ENCODE measurements around the gene DNAI7.

Gene DNAI7

DNA sequence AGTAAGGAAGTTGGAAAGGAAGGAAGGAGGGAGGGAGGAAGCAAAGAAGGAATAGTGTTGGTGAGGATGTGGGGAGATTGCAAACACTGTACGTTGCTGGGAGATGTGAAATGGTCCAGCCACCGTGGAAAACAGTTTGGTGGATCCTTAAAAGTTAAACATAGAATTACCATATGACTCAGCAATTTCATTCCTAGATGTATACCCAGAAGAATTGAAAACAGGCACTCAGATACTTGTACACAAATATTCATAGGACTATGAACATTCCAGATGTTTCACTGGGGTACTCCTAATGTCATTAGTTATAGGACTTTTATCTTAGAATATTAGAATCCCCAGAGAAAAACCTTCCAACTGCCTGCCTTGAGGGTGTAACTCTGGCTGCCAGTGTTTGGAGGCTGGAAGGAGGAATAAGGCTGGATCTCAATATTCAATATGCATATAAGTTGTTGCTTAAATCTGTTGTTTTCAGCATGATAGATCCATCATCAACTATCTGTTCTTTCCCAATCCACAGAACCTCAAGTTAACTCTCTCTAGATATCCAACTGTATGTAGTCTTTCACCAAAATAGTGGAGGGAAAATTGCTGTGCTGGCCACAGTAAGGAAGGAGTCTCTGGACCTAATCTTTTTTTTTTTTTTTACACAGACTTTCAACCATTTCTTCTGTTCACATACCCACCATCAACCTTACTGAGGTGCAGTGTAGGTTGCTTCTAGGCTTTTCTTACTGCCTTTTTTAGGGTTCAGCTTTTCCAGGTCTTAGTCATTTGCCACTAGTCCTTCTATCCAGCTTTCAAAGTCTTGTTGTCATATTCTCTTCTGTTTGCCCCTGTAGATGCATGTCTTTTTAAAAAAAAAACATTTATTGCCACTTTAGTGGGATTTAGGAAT is 94.5 kb downstream of the DNAI7 start:
- no peak for DNase-seq (ENCODE audit: low spot score)

DNA sequence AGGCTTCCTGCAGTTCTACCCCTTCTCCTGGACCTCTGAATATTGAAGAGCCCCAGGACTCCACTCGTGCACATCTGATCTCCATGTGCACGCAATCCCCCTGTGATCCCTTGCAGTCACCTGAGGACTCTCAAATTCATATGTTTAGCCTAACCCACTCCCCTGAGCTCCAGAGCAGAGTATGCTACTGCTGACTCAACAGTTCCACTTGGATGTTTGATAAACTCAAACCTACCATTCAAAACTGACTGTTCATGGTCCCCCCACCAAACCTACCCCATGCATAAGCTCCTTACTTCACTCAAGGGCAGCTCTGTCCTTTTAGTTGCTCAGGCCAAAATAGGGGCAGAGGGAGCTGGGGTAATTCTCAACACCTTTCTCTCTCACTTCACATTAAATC is 96.0 kb downstream of the DNAI7 start:
- no peak for DNase-seq (ENCODE audit: low spot score)

DNA sequence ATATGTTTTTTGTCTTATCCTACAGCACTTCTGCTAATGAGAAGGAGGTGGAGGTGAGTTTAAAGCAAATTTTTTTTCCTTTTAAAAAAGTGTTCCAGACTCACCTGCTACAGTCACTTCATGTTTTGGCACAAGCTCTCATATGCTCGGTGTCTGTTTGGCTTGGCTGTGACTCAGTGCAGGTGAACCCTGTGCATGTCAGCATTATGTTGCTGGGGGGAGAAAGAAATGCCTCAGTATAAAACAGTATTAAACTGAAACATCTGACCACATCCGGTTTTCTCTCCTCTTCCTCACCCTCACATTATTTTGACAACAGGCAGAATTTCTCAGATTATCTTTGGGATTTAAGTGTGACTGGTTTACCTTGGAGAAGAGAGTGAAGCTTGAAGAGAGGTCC is 105.2 kb downstream of the DNAI7 start:
- no peak for DNase-seq (ENCODE audit: low spot score)

DNA sequence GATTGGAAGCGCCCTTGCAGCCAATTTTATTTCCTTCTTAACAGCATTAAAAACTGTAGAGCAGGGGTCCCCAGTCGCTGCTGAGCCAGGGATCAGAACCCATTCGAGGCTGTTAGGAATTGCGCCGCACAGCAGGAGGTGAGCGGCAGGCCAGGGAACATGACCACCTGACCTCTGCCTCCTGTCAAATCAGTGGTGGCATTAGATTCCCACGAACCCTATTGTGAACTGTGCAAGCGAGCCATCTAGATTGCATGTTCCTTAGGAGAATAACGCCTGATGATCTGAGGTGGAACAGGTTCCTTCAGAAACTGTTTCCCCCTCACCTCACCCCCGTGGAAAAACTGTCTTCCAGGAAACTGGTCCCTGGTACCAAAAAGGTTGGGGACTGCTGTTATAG is 107.4 kb downstream of the DNAI7 start:
- DNase-seq (ENCODE audit: low spot score), result no peak

DNA sequence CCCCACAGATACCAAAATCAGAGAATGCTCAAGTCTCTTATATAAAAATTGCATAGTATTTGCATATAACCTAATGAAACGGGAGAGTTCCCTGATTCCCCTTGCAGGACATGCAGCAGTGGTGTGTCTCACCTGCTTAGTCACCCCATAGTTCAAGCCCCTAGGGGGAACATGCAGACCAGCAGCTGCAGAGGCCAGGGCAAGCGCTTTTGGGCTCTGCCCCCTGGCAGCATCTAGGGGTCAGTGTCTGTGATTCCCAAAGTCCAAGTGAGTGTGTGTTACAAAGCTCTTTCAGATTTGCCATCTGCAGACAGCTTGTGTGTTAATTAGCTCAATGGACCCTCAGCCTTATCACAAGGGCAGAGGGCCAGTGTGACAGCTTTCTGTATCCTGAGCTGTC is 110.1 kb downstream of the DNAI7 start:
- no peak for DNase-seq (ENCODE audit: low spot score)

DNA sequence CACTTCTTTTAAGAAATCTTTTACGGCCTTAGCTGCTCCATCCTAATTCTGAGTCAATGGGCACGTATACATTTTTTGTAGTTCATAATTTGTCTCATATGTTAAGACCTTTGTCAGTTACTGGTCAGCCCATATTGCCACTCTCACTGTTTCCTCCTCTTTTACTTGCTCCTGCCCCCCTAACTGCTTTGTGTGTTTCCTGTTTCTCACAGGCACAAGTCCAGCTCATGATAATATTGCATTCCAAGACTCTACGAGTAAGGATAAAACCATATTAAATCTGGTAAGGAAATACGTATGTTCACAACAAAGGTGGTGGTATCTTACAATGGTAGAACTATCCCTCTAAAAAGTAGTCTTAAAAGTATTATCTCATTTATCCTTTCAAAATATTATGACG is 111.7 kb downstream of the DNAI7 start:
- no peak for DNase-seq (ENCODE audit: low spot score)

DNA sequence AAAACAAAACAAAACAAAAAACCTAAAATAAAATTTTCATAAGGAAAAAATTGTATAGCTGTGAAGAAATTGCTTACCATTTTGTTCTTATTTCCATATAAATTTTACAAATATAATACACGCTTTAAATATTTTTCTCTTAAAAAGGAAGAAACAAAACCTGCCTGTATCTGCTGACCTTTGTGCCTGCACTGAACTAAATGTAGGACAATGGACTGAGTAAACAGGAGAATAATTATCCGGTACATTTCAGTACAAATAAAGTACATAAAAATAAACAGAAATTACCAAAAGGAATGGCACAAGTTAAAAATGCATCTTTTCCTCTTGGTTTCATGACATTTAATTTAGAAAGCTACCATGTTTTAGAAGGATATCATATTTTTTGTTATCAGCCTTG is 112.3 kb downstream of the DNAI7 start:
- DNase-seq (ENCODE audit: low spot score), result no peak

DNA sequence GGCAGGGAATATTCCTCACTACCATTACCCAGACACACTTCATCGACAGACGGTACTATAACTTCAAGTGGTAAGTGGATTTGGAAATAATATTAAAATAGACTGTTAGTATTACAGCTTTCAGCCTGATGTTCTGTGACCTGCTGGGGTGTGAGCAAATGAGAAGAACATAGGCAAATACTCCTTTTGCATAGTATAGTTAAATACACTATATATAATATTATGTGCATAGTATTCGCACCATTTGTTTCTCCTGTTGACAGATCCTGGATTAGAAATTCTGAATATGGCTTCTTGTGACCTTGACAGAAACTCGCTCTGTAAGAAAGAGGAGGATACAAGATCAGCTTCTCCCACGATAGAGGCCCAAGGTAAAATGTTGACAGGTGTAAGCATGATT is 115.6 kb downstream of the DNAI7 start:
- no peak for DNase-seq (ENCODE audit: low spot score)

DNA sequence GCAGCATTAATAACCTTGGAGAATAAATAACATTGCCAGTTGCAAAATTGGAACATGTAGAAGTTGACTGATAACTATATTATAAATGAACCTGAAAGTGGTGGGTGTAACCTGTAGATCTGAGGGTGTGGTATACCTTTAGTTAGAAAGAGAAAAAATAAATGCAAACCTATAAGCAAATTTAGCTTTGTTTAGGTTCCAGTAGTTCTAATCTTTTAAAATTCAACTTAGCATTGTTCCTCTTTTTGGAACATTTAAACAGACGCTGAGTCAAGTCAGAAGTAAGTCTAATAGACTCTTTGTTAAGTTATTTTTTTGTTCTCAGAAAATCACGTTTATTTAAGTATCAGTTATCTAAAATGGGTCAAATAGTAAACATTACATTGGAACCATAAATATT is 120.0 kb downstream of the DNAI7 start:
- no peak for DNase-seq (ENCODE audit: low spot score)

DNA sequence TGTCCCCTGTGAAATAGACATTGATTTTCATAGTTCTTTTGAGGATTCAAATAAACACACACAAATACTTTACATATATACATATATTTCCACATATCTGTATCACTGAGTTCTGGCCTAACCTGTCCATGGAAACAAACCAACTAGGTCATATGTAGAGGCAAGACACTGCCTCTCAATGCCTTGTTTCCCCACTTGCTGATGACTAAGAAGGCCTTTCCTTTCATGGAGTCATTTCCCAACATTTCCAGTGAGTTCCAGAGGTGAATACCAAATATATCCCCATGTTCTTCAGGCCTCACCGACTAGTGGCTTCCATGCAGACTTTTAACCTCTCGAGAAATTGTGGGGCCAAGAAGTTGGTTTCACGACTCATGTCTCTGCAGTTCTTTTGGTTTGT is 120.8 kb downstream of the DNAI7 start:
- no peak for DNase-seq (ENCODE audit: low spot score)

DNA sequence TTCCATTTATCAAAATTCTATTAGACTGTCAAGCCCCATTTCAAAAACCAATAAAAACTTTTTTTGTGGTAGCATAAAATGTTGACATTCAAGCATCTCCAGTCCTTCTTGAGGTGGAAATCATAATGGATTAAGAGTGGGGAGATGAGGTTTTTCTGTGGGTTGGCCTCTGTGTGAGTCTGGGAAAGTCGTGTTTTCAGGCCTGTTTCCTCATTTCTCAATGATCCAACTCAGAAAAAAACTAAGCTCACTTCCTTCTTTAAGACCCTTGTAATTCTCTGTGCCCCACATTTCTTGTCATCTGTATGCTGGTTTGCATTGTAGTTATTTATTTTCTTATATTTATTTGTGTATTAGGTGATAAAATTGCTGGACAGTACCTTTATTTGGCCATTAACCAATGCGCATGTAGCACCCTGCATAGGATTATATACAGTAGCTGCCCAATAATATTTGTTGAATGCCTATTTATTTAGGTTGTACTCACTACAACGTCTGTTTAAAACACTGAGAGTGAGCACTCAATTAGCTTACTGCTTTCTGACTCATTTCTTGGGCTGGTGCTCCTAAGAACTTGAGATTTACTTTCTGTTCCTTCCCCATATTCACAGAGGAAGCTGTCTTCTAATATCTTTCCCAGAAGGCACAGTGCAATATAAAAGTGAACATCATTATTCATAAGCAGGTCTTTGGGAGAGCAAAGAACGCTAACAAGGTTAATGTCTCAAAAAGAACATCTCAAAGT is 121.9 kb downstream of the DNAI7 start:
- peak; percentile 16 for DNase-seq (ENCODE audit: low spot score)

DNA sequence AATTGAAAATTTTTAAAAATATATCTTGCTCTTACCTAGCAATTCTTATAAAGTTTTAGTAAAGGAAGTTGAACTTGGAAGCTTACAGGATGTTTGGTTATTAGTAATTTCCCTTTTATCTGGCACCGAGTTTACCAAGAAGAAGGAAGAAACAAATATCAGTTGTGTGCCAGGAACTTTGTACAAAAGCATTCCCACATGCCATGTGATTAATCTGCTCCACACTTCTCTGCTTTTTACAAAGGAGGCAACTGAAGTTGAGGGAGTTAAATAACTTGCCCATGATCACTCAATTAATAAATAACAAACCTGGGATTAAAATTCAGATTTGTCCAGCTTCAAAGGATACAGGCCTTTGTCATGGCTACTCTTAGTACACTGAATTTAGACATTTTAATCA is 123.6 kb downstream of the DNAI7 start:
- peak; percentile 14 for DNase-seq (ENCODE audit: low spot score)

DNA sequence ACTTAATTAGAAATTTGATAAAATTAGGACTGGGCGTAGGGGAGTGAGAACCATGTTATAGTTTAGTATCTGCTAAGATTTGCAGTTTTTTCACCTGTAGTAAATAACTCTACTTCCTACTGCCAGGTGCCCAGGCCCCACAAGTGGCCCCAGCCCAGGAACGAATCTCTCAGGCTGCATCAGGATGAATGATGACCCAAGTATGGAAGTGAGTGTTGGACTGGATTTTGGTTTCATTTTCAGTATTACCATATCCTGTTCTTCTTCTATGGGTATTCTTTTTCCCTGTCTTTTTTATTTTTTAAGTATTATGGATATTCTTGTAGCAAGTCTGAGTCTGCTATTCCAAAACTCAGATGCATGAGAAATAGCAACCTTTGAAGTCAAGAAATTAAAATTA is 125.7 kb downstream of the DNAI7 start:
- DNase-seq (ENCODE audit: low spot score), result no peak

DNA sequence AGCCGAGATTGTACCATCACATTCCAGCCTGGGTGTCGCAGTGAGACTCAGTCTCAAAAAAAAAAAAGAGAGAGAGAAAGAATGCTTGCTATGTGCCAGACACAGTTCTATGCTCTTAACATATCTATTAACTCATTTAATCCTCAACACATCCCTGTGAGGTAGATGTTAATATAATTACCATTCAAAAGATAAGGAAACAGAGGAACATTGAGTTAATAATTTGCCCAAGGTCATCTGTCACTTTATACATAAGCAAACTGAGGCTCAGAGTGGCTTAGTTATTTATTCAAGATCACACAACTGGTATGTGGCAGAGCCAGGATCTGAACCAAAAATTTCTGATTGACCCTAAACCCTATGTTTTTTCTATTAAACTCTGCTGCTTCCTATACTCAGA is 129.9 kb downstream of the DNAI7 start:
- no peak for DNase-seq (ENCODE audit: low spot score)

DNA sequence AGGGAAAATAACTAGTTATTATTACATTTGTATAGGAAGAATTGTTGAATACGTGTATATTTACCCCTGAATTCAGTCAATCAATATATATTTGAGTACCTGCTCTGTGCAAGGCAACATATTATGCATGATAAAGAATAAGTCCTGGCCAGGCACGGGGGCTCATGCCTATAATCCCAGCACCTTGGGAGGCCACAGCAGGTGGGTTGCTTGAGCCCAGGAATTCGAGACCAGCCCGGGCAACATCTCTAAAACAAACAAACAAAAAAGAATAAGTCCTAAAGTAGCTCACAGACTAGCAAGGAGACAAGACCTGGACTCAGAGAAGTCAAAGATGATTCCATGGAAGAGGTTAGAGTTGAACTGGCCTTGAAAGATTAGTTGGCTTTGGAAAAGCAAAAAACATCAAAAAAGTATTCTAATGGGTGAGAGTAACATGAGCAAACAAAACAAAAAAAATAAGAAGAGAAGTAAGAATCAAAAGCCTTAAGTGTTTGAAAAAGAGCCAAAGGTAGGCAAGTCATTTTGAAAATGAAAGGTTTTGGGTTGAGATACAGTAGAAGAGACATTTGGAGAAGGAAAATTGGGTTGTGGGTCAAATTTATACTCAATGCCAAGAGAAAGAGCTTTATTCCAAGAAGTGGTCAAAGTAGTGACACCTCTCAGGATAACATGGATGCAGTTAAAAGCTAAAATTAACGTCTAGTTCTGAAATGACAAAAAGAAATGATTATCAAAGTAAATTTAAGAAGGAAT is 130.9 kb downstream of the DNAI7 start:
- DNase-seq (ENCODE audit: low spot score), result no peak

DNA sequence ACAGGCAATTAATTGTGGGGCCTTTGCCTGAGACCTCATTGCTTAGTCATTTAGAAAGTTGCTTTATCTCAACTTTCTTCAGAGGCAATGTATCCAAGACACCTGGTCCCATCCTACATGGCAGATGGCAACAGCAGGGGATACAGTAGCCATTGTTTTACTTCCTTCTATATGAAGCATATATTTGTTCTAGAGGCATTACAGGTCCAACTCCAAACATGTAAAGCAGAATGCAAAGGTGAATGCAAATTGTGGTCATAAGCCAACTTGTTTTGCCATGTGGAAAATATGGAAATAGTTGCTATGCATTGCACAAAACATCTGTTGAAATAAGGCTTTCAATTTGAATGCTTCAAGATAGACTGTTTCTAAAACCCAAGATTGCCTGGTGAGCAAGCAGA is 136.3 kb downstream of the DNAI7 start:
- DNase-seq (ENCODE audit: low spot score), result no peak
